K562 (cell line): ENCODE data around the gene TBX3. TPM values are rescaled to one million over a fixed set of nuclear protein-coding genes. Genes with fewer than 3 reads are reported as not detected.

Source experiments
- ATAC-seq: fragments of 200-7000 bp; cut with Tn5 transposase; 3 replicates; pipeline ENCODE4 v1.9.1; 2020; ENCODE audit warnings: moderate library complexity
- BruUV-seq: library from RNA; stranded (reverse); fragments of 400-500 nt; replicated peaks from 2 replicates; lab custom pipeline; 2021; lab: Mats Ljungman, UMichigan
- CTCF ChIA-PET: fragments of 300-600 bp; formaldehyde crosslinking; extraction: SDS; loops from one replicate; lab custom pipeline; 2021; ENCODE audit warnings: low intra/inter-chr PET ratio; lab: Yijun Ruan, JAX
- POLR2A ChIA-PET: fragments of 300-600, 350-650 bp; sonication (Branson Sonifier 250); formaldehyde crosslinking; extraction: SDS; loops from one replicate; lab custom pipeline; 2021; ENCODE audit warnings: antibody characterized with exemption, inconsistent platforms; lab: Yijun Ruan, JAX
- DNase-seq, 4 experiments: peaks; one replicate each; pipeline versions ENCODE4 v3.0.0 to v3.0.0-alpha.2; 2011 to 2018; ENCODE audit warnings: low spot score in 3 of 4, mixed read lengths in 3 of 4; ENCODE audit errors: extremely low read depth in 1 of 4
- FAIRE-seq: peaks from 2 replicates; lab custom pipeline; 2011; peaks lifted over from hg19 to GRCh38; lab: Jason Lieb, UNC
- H2AFZ ChIP-seq: 2 replicates; pipeline ENCODE4 v1.6.0; 2011; ENCODE audit warnings: low read depth, low read length, control low read depth, inconsistent platforms
- H3K27ac ChIP-seq: fragments of 200-600 bp; 3 replicates; pipeline ENCODE4 v1.8.0; 2011; ENCODE audit warnings: low read depth, mild to moderate bottlenecking, control low read depth, inconsistent platforms, low read length, moderate library complexity, mixed read lengths; ENCODE audit errors: extremely low read depth
- H3K27me3 ChIP-seq, 2 experiments: fragments of 300-600 bp in 1 of 2; 2 replicates in 1 of 2; 3 replicates in 1 of 2; pipeline versions ENCODE4 v1.6.0 to v1.8.0; 2011; ENCODE audit warnings: inconsistent platforms in 2 of 2, low read length in 2 of 2, mild to moderate bottlenecking in 1 of 2, mixed read lengths in 1 of 2, moderate library complexity in 1 of 2; ENCODE audit not compliant: control insufficient read depth in 2 of 2, insufficient read depth in 2 of 2
- H3K36me3 ChIP-seq: fragments of 300-600 bp; 3 replicates; pipeline ENCODE4 v1.8.0; 2011; ENCODE audit warnings: mild to moderate bottlenecking, low read length, inconsistent platforms; ENCODE audit not compliant: control insufficient read depth, insufficient read depth
- H3K4me1 ChIP-seq, 2 experiments: fragments of 200-600 bp in 1 of 2; replicated peaks in 1 of 2; 2 replicates in 1 of 2; 3 replicates in 1 of 2; pipeline versions ENCODE4 v1.5.1 to v1.8.0; 2011; ENCODE audit warnings: inconsistent platforms in 2 of 2, low read length in 2 of 2, mild to moderate bottlenecking in 1 of 2, mixed read lengths in 1 of 2, moderate library complexity in 1 of 2; ENCODE audit not compliant: control insufficient read depth in 2 of 2, insufficient read depth in 2 of 2
- H3K4me2 ChIP-seq: 2 replicates; pipeline ENCODE4 v1.6.1; 2011; ENCODE audit warnings: low read length, control low read depth, inconsistent platforms, mixed read lengths; ENCODE audit not compliant: insufficient read depth
- H3K4me3 ChIP-seq: fragments of 200-600 bp; sonication (generic), shearing (Covaris generic); 2 replicates; pipeline ENCODE4 v1.5.1; 2016; ENCODE audit warnings: control low read depth, inconsistent platforms
- H3K79me2 ChIP-seq: fragments of 200-600 bp; 3 replicates; pipeline ENCODE4 v1.8.0; 2011; ENCODE audit warnings: low read length, inconsistent platforms; ENCODE audit not compliant: control insufficient read depth, insufficient read depth
- H3K9ac ChIP-seq, 2 experiments: 2 replicates each; pipeline versions ENCODE4 v1.6.0 to v1.6.1; 2011; ENCODE audit warnings: low read depth in 2 of 2, low read length in 2 of 2, control low read depth in 1 of 2, inconsistent platforms in 1 of 2, mild to moderate bottlenecking in 1 of 2, mixed read lengths in 1 of 2; ENCODE audit not compliant: insufficient read depth in 1 of 2
- H3K9me1 ChIP-seq: one replicate; pipeline ENCODE4 v1.6.0; 2011; ENCODE audit warnings: inconsistent platforms, mild to moderate bottlenecking, low read length, moderate library complexity; ENCODE audit not compliant: control insufficient read depth, insufficient read depth
- H3K9me3 ChIP-seq: replicated peaks from 2 replicates; pipeline ENCODE4 v1.5.1; 2011; ENCODE audit warnings: low read depth, low read length, inconsistent platforms; ENCODE audit not compliant: control insufficient read depth, insufficient read depth
- H4K20me1 ChIP-seq: replicated peaks from 2 replicates; pipeline ENCODE4 v1.6.1; 2011; ENCODE audit warnings: low read length, inconsistent platforms, mixed read lengths; ENCODE audit not compliant: control insufficient read depth, insufficient read depth
- BCL6 ChIP-seq: fragments of 250-450 bp; sonication (Bioruptor Pico); IDR thresholded peaks from 2 replicates; pipeline ENCODE4 v1.4.0; 2020
- DDX20 ChIP-seq: fragments of 450-650 bp; IDR thresholded peaks from 2 replicates; pipeline ENCODE4 v1.6.1; 2016; ENCODE audit warnings: missing genetic modification characterization, low read depth, mild to moderate bottlenecking, missing compliant biosample characterization, moderate library complexity
- FUS ChIP-seq: fragments of 200-400 bp; formaldehyde crosslinking; optimal IDR thresholded peaks from 2 replicates; pipeline ENCODE3; 2017; ENCODE audit warnings: low read depth, low read length
- HMG20B ChIP-seq: fragments of 250-450 bp; sonication (Bioruptor Pico); IDR thresholded peaks from 2 replicates; pipeline ENCODE4 v1.5.0; 2021; ENCODE audit warnings: mild to moderate bottlenecking
- KHSRP ChIP-seq: fragments of 450-650 bp; IDR thresholded peaks from 2 replicates; pipeline ENCODE4 v1.6.1; 2017
- PML ChIP-seq: IDR thresholded peaks from 2 replicates; pipeline ENCODE4 v1.6.1; 2012; ENCODE audit warnings: low read length, inconsistent platforms
- SLC30A9 ChIP-seq: fragments of 250-450 bp; sonication (Bioruptor Pico); IDR thresholded peaks from 2 replicates; pipeline ENCODE4 v1.8.0; 2022; ENCODE audit warnings: mild to moderate bottlenecking, moderate library complexity
- SMARCE1 ChIP-seq: fragments of 450-650 bp; IDR thresholded peaks from 2 replicates; pipeline ENCODE4 v1.7.1; 2016; ENCODE audit warnings: mild to moderate bottlenecking
- WHSC1 ChIP-seq: IDR thresholded peaks from one replicate; pipeline ENCODE4 v1.6.1; 2012; ENCODE audit warnings: low read length, control low read depth, inconsistent platforms
- ZNF232 ChIP-seq: sonication (generic); formaldehyde crosslinking; IDR thresholded peaks from 2 replicates; pipeline ENCODE4 v1.8.0; 2022; ENCODE audit warnings: mild to moderate bottlenecking, missing genetic modification reagents
- ZNF431 ChIP-seq: sonication (generic); formaldehyde crosslinking; IDR thresholded peaks from 2 replicates; pipeline ENCODE4 v1.8.0; 2022; ENCODE audit warnings: mild to moderate bottlenecking, missing genetic modification reagents
- ZNF77 ChIP-seq: fragments of 250-450 bp; sonication (Bioruptor Pico); IDR thresholded peaks from 2 replicates; pipeline ENCODE4 v1.5.0; 2020
- WGBS: fragments of 100-300 bp; shearing (Covaris generic); methylation state at CpG from one replicate; pipeline ENCODE4 v1.1.6; 2016; ENCODE audit warnings: low coverage, mixed read lengths; ENCODE audit not compliant: insufficient coverage; ENCODE audit errors: missing lambda C conversion rate; 5-methylcytosine and 5-hydroxymethylcytosine counted together
- in situ Hi-C: fragments of 300-500 bp; cut with MboI; formaldehyde crosslinking; loops from 4 replicates; pipeline ENCODE4 v1.15.0; 2018; ENCODE audit warnings: inconsistent platforms, mixed read lengths
- intact Hi-C: fragments of 100-400 bp; cut with micrococcal nuclease; formaldehyde crosslinking; loops from 2 replicates; pipeline ENCODE4 v1.14.2; 2022
- polyA plus RNA-seq, 8 experiments: library from polyadenylated mRNA; depleted of rRNA in 4 of 8; stranded (reverse) in 5 of 8; unstranded in 3 of 8; fragments of >200 nt; fragmentation: Nextera tagmentation in 2 of 8; fragmentation: Illumina TruSeq in 1 of 8; extraction: Ambion mirVana in 2 of 8; extraction: Trizol in 1 of 8; gene quantifications; 2 replicates each; pipeline versions ENCODE4 v1.2.1 to v1.2.3, GENCODE V29; 2011 to 2014; ENCODE audit warnings: inconsistent platforms in 1 of 8, missing spikeins in 1 of 8
- total RNA-seq, 7 experiments: library from RNA; depleted of rRNA in 6 of 7; stranded (reverse); fragments of >200 nt in 6 of 7; fragmentation: Illumina TruSeq in 2 of 7; extraction: Trizol in 2 of 7; gene quantifications; 2 replicates each; pipeline versions ENCODE4 v1.2.1 to v1.2.3, GENCODE V29; 2011 to 2021; ENCODE audit warnings: low replicate concordance in 1 of 7
- TF ChIP-seq, protein P1 (sequence below), 2 experiments: fragments of 200-800 bp in 1 of 2; sonication (Bioruptor generic) in 1 of 2; sonication (generic) in 1 of 2; formaldehyde crosslinking in 1 of 2; IDR thresholded peaks in 1 of 2; conservative IDR thresholded peaks in 1 of 2; 2 replicates each; pipeline versions ENCODE4 v1.5.0 to v1.6.1; 2016 to 2020; ENCODE audit warnings: missing compliant biosample characterization in 1 of 2, missing genetic modification characterization in 1 of 2, missing genetic modification reagents in 1 of 2

Gene TBX3
- total and polyA plus RNA-seq, 9 of the 15 experiments (the other 6 are each of a cell fraction or from before 2014, with no cell fraction given), result 0.03 to 0.60 (median 0.19) TPM

GRCh38 chr12:114694436-114695304 lies 10.7 kb upstream of the TBX3 start:
- intact Hi-C loops, result no loop called here
- Histone ChIP-seq H3K9me3 (no peaks in the 10 kb centered on the region), H4K20me1 (0 out of 2 replicates have a peak, but pooled peaks cover 3% of the 10 kb centered on the region), H3K9ac (no peak overlapping the region), H3K4me3 (no peak overlapping the region), H3K4me2 (no peak overlapping the region), H2AFZ (no peak overlapping the region), H3K27ac (no peak overlapping the region), H3K4me1 (no peaks in the 10 kb centered on the region; a peak in 1 of 5 replicates), H3K9me1 (no peaks in the 10 kb centered on the region), H3K27me3 (peaks cover 30 to 72% of the 10 kb centered on the region in 2 experiments; a peak in 3 of 5 replicates), H3K36me3 (no peaks in the 10 kb centered on the region), H3K79me2 (no peaks in the 10 kb centered on the region)
- FAIRE-seq, result no peak
- WGBS, result 3% methylated on average over 12 of the region's 12 CpGs
- in situ Hi-C loops, result no loop called here
- ChIA-PET CTCF (no interaction called here), POLR2A (no interaction called here)
- no peak for DNase-seq
- BruUV-seq, result no TSS peak
- no peak for ATAC-seq
- TF ChIP-seq ZNF77 (CRISPR knock-in tag) (no peak), KHSRP (no peak), ZNF232 (CRISPR knock-in tag) (no peak), DDX20 (tag) (no peak), FUS (no peak), SLC30A9 (no peak), BCL6 (CRISPR knock-in tag) (no peak), HMG20B (CRISPR knock-in tag) (no peak), SMARCE1 (no peak), PML (no peak), ZNF431 (CRISPR knock-in tag) (no peak), WHSC1 (no peak)
- TF ChIP-seq, protein P1, sequence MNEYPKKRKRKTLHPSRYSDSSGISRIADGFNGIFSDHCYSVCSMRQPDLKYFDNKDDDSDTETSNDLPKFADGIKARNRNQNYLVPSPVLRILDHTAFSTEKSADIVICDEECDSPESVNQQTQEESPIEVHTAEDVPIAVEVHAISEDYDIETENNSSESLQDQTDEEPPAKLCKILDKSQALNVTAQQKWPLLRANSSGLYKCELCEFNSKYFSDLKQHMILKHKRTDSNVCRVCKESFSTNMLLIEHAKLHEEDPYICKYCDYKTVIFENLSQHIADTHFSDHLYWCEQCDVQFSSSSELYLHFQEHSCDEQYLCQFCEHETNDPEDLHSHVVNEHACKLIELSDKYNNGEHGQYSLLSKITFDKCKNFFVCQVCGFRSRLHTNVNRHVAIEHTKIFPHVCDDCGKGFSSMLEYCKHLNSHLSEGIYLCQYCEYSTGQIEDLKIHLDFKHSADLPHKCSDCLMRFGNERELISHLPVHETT (CRISPR knock-in tag; conservative IDR thresholded peaks at IDR 0.05 in 1 of 2, IDR thresholded peaks at IDR 0.05 in 1 of 2), result no peak
